Naive thymus-derived CD4-positive, alpha-beta T cell (primary cell): ENCODE data around the gene USP3. TPM values are rescaled to one million over a fixed set of nuclear protein-coding genes. Genes with fewer than 3 reads are reported as not detected.
A peak's percentile ranks its signal among the peaks of the same experiment; 100 is the strongest.

Experiments
- ATAC-seq: fragments of 150-1000 bp; cut with Tn5 transposase; 2 replicates; pipeline ENCODE4 v1.10.0; 2021; ENCODE audit warnings: mild to moderate bottlenecking, moderate library complexity
- CTCF ChIA-PET: fragments of 350-600 bp; sonication (Branson Sonifier 250); formaldehyde crosslinking; loops from one replicate; lab custom pipeline; 2021; ENCODE audit warnings: antibody characterized with exemption; lab: Charles Lee
- POLR2A ChIA-PET: fragments of 350-600 bp; sonication (Branson Sonifier 250); formaldehyde crosslinking; loops from one replicate; lab custom pipeline; 2021; ENCODE audit warnings: antibody characterized with exemption, inconsistent platforms; lab: Charles Lee
- DNase-seq, 9 donors: peaks; one replicate each; pipeline versions ENCODE4 v3.0.0 to v3.0.0-alpha.2; 2020 to 2022; ENCODE audit warnings: mixed read lengths in 1 of 9
- H3K27ac ChIP-seq: one replicate; pipeline ENCODE4 v1.7.0; 2013; ENCODE audit warnings: mild to moderate bottlenecking, low read depth, low read length, moderate library complexity
- H3K27me3 ChIP-seq, 2 donors: one replicate each; pipeline ENCODE4 v1.7.0; 2013; ENCODE audit warnings: low read length in 2 of 2, mild to moderate bottlenecking in 2 of 2, moderate library complexity in 2 of 2; ENCODE audit not compliant: control insufficient read depth in 2 of 2, insufficient read depth in 2 of 2
- H3K36me3 ChIP-seq, 3 experiments: 1 replicate in 2 of 3; 2 replicates in 1 of 3; pipeline ENCODE4 v1.7.0; 2013; ENCODE audit warnings: low read length in 3 of 3, mild to moderate bottlenecking in 3 of 3, moderate library complexity in 1 of 3; ENCODE audit not compliant: insufficient read depth in 3 of 3, control insufficient read depth in 2 of 3
- H3K4me1 ChIP-seq, 2 donors: one replicate each; pipeline ENCODE4 v1.7.0; 2013; ENCODE audit warnings: low read length in 2 of 2, mild to moderate bottlenecking in 2 of 2, moderate library complexity in 1 of 2; ENCODE audit not compliant: control insufficient read depth in 2 of 2, insufficient read depth in 2 of 2
- H3K4me3 ChIP-seq: 2 replicates; pipeline ENCODE4 v1.7.0; 2013; ENCODE audit warnings: mild to moderate bottlenecking, low read length
- H3K9me3 ChIP-seq, 3 experiments: 1 replicate in 2 of 3; 2 replicates in 1 of 3; pipeline ENCODE4 v1.7.0; 2013; ENCODE audit warnings: low read length in 3 of 3; ENCODE audit not compliant: control insufficient read depth in 2 of 3
- H3K27ac Mint-ChIP-seq, 9 donors: one replicate each; pipeline ENCODE4 v1.8.0; 2020 to 2022; ENCODE audit warnings: mixed read lengths in 9 of 9, mild to moderate bottlenecking in 8 of 9, moderate library complexity in 5 of 9, inconsistent platforms in 2 of 9
- H3K27me3 Mint-ChIP-seq, 5 donors: one replicate each; pipeline ENCODE4 v1.8.0; 2021 to 2022; ENCODE audit warnings: mixed read lengths in 5 of 5, mild to moderate bottlenecking in 1 of 5
- H3K36me3 Mint-ChIP-seq, 5 donors: one replicate each; pipeline ENCODE4 v1.8.0; 2020 to 2022; ENCODE audit warnings: mixed read lengths in 5 of 5, mild to moderate bottlenecking in 3 of 5, inconsistent platforms in 1 of 5
- H3K4me1 Mint-ChIP-seq, 7 donors: one replicate each; pipeline ENCODE4 v1.8.0; 2020 to 2022; ENCODE audit warnings: mixed read lengths in 7 of 7, mild to moderate bottlenecking in 3 of 7, inconsistent platforms in 1 of 7
- H3K4me3 Mint-ChIP-seq, 10 donors: one replicate each; pipeline ENCODE4 v1.8.0; 2020 to 2022; ENCODE audit warnings: mild to moderate bottlenecking in 10 of 10, mixed read lengths in 10 of 10, moderate library complexity in 6 of 10, inconsistent platforms in 2 of 10
- H3K9me3 Mint-ChIP-seq, 11 donors: one replicate each; pipeline ENCODE4 v1.8.0; 2020 to 2022; ENCODE audit warnings: mixed read lengths in 11 of 11, mild to moderate bottlenecking in 4 of 11, inconsistent platforms in 1 of 11, moderate library complexity in 1 of 11
- intact Hi-C, 2 donors: fragments of 100-400 bp; cut with micrococcal nuclease; formaldehyde crosslinking; loops; one replicate each; pipeline ENCODE4 v1.15.1; 2023
- polyA plus RNA-seq, 2 donors: library from polyadenylated mRNA; unstranded; fragments of 300-500 nt; fragmentation: Illumina TruSeq; gene quantifications; one replicate each; pipeline ENCODE4 v1.2.3, GENCODE V29; 2021
- total RNA-seq, 6 experiments: library from RNA in 5 of 6; stranded (reverse) in 5 of 6; gene quantifications; 1 replicate in 5 of 6; 2 replicates in 1 of 6; pipeline ENCODE4 v1.2.3 and lab custom pipeline; 2021 to 2026

USP3 gene
- total and polyA plus RNA-seq, 7 experiments from 2014 or later = 53.3 to 288 (median 140) TPM

- peaks cover 0 to 29% (median 8%) of the 10 kb centered on the region in 3 experiments for H3K36me3 ChIP-seq
Measured at GRCh38 chr15:63554337-63554927, 50.0 kb downstream of the USP3 start.

GRCh38 chr15:63555507-63555906 is 51.1 kb downstream of the USP3 start:
- ATAC-seq (no peak), DNase-seq (no peak)
- Mint-ChIP-seq H3K9me3 (no peaks in the 10 kb centered on the region), H3K36me3 (peaks cover 11 to 43% (median 20%) of the 10 kb centered on the region in 5 donors), H3K27ac (peak overlapping the region in 8 of 9 donors; percentile 19 to 69 (median 47)), H3K4me1 (peaks cover 10 to 53% (median 48%) of the 10 kb centered on the region in 7 donors), H3K4me3 (no peak overlapping the region), H3K27me3 (no peaks in the 10 kb centered on the region)
- intact Hi-C loops = loop anchor here in 1 of 2 donors (2.0 kb wide), 1 partner anchor 15 kb away; no protein-coding TSS in a partner anchor
- Histone ChIP-seq H3K4me3 (no peak overlapping the region), H3K27ac (no peak overlapping the region), H3K36me3 (peaks cover 1 to 38% (median 17%) of the 10 kb centered on the region in 3 experiments), H3K27me3 (no peaks in the 10 kb centered on the region), H3K4me1 (peaks cover 4 to 11% of the 10 kb centered on the region in 2 donors), H3K9me3 (no peaks in the 10 kb centered on the region)
- ChIA-PET POLR2A (no interaction called here), CTCF (no interaction called here)

More at GRCh38 chr15:63554337-63554927, 50.0 kb downstream of the USP3 start:
- Mint-ChIP-seq H3K27me3 (no peaks in the 10 kb centered on the region), H3K27ac (peak overlapping the region in 6 of 9 donors; percentile 30 to 69 (median 43)), H3K9me3 (no peaks in the 10 kb centered on the region), H3K4me1 (peaks cover 11 to 59% (median 53%) of the 10 kb centered on the region in 7 donors), H3K4me3 (no peak overlapping the region), H3K36me3 (peaks cover 11 to 43% (median 17%) of the 10 kb centered on the region in 5 donors)
- no peak for DNase-seq
- H3K4me3 ChIP-seq = no peak overlapping the region
- no peak overlapping the region for H3K27ac ChIP-seq
- ChIA-PET POLR2A (interaction anchor here (0.6 to 2.2 kb wide), 2 partner anchors 50 to 1632 kb away, joined by 3 to 9 read pairs; partner anchors contain the start of gene USP3), CTCF (interaction anchor here (0.8 to 1.4 kb wide), 3 partner anchors 9 to 88 kb away, joined by 3 to 4 read pairs (median 3); no protein-coding TSS in a partner anchor)
- intact Hi-C loops = loop anchor here in 1 of 2 donors (2.0 to 5.0 kb wide), 2 partner anchors 14 to 38 kb away; no protein-coding TSS in a partner anchor
- no peaks in the 10 kb centered on the region for H3K9me3 ChIP-seq
- peaks cover 4 to 11% of the 10 kb centered on the region in 2 donors for H3K4me1 ChIP-seq
- no peak for ATAC-seq
- no peaks in the 10 kb centered on the region for H3K27me3 ChIP-seq

DNA sequence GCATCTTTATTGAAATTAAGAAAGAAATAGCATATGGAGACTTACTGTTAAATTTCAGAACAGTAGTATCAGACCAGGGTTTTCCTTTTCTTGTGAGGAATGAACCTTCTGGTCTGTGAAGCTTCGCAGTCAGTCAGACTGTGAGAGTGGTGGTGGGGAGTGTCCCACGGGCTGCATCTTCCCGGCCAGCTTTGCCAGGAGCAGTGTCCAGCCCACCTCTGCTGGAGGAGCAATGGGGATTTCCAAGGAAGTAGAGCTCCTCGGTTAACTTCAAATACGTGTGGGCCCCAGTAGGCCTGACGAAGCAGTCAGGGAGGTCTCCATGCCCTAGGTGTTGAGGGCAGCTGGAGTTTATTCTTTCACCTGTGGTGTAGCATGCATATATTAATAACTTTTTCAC is 51.9 kb downstream of the USP3 start:
- Histone ChIP-seq H3K36me3 (peaks cover 8 to 45% (median 19%) of the 10 kb centered on the region in 3 experiments), H3K27ac (peak overlapping the region; percentile 29), H3K9me3 (no peaks in the 10 kb centered on the region), H3K27me3 (no peaks in the 10 kb centered on the region), H3K4me3 (no peak overlapping the region), H3K4me1 (peaks cover 4 to 11% of the 10 kb centered on the region in 2 donors)
- peaks cover 10 to 60% (median 49%) of the 10 kb centered on the region in 7 donors for H3K4me1 Mint-ChIP-seq
- no peaks in the 10 kb centered on the region for H3K27me3 Mint-ChIP-seq
- DNase-seq (no peak), ATAC-seq (peak; percentile 20)
- intact Hi-C loops = no loop called here
- H3K9me3 Mint-ChIP-seq = no peaks in the 10 kb centered on the region
- no peak overlapping the region for H3K4me3 Mint-ChIP-seq
- ChIA-PET POLR2A (interaction anchor here (0.6 kb wide), 1 partner anchor 88 kb away, joined by 5 read pairs; no protein-coding TSS in a partner anchor), CTCF (no interaction called here)
- peaks cover 16 to 49% (median 26%) of the 10 kb centered on the region in 5 donors for H3K36me3 Mint-ChIP-seq
- H3K27ac Mint-ChIP-seq = peak overlapping the region in 6 of 9 donors; percentile 48 to 69 (median 64)

GRCh38 chr15:63556736-63557135 is 52.3 kb downstream of the USP3 start:
- peaks cover 10 to 58% (median 52%) of the 10 kb centered on the region in 7 donors for H3K4me1 Mint-ChIP-seq
- intact Hi-C loops = no loop called here
- Histone ChIP-seq H3K27ac (no peak overlapping the region), H3K27me3 (no peaks in the 10 kb centered on the region), H3K4me3 (no peak overlapping the region), H3K36me3 (peaks cover 8 to 50% (median 21%) of the 10 kb centered on the region in 3 experiments), H3K4me1 (peaks cover 4 to 11% of the 10 kb centered on the region in 2 donors), H3K9me3 (no peaks in the 10 kb centered on the region)
- H3K27ac Mint-ChIP-seq = peak overlapping the region in 2 of 9 donors; percentile 25 to 80
- CTCF ChIA-PET = no interaction called here
- POLR2A ChIA-PET = interaction anchor here (0.6 kb wide), 1 partner anchor 88 kb away, joined by 5 read pairs; no protein-coding TSS in a partner anchor
- no peaks in the 10 kb centered on the region for H3K9me3 Mint-ChIP-seq
- no peak overlapping the region for H3K4me3 Mint-ChIP-seq
- ATAC-seq (no peak), DNase-seq (no peak)
- peaks cover 16 to 51% (median 29%) of the 10 kb centered on the region in 5 donors for H3K36me3 Mint-ChIP-seq
- no peaks in the 10 kb centered on the region for H3K27me3 Mint-ChIP-seq

- Mint-ChIP-seq H3K4me1 (peaks cover 0 to 35% (median 28%) of the 10 kb centered on the region in 7 donors), H3K4me3 (no peak overlapping the region), H3K36me3 (peaks cover 16 to 53% (median 40%) of the 10 kb centered on the region in 5 donors), H3K27ac (peak overlapping the region in 2 of 9 donors; percentile 45 to 70), H3K27me3 (no peaks in the 10 kb centered on the region), H3K9me3 (no peaks in the 10 kb centered on the region)
- no peak for DNase-seq
- no peak for ATAC-seq
- H3K27ac ChIP-seq = no peak overlapping the region
- intact Hi-C loops = no loop called here
- peaks cover 12 to 74% (median 24%) of the 10 kb centered on the region in 3 experiments for H3K36me3 ChIP-seq
- POLR2A ChIA-PET = interaction anchor here (0.7 kb wide), 1 partner anchor 81 kb away, joined by 3 read pairs; no protein-coding TSS in a partner anchor
- H3K9me3 ChIP-seq = no peaks in the 10 kb centered on the region
- H3K27me3 ChIP-seq = no peaks in the 10 kb centered on the region
- H3K4me3 ChIP-seq = no peak overlapping the region
- CTCF ChIA-PET = interaction anchor here (1.5 kb wide), 1 partner anchor 14 kb away, joined by 3 read pairs; no protein-coding TSS in a partner anchor
- H3K4me1 ChIP-seq = no peaks in the 10 kb centered on the region
Measured at GRCh38 chr15:63559753-63560152, 55.4 kb downstream of the USP3 start.

- Mint-ChIP-seq H3K4me1 (peaks cover 0 to 28% (median 17%) of the 10 kb centered on the region in 7 donors), H3K4me3 (peak overlapping the region in 1 of 10 donors; percentile 20), H3K27ac (peak overlapping the region in 7 of 9 donors; percentile 29 to 88 (median 59)), H3K36me3 (peaks cover 16 to 57% (median 36%) of the 10 kb centered on the region in 5 donors), H3K9me3 (no peaks in the 10 kb centered on the region), H3K27me3 (no peaks in the 10 kb centered on the region)
- POLR2A ChIA-PET = interaction anchor here (1.1 kb wide), 1 partner anchor 16 kb away, joined by 4 read pairs; no protein-coding TSS in a partner anchor
- Histone ChIP-seq H3K27me3 (no peaks in the 10 kb centered on the region), H3K27ac (no peak overlapping the region), H3K4me3 (no peak overlapping the region), H3K4me1 (no peaks in the 10 kb centered on the region), H3K9me3 (no peaks in the 10 kb centered on the region), H3K36me3 (peaks cover 12 to 76% (median 29%) of the 10 kb centered on the region in 3 experiments)
- CTCF ChIA-PET = no interaction called here
- peak; percentile 26 for ATAC-seq
- intact Hi-C loops = no loop called here
- peak in 1 of 9 donors; percentile 41 for DNase-seq
Measured at GRCh38 chr15:63560741-63561448, 56.5 kb downstream of the USP3 start.
